ENCODE data around the gene SPINK5.

Gene SPINK5

GRCh38 chr5:148091991-148092964 is 28.5 kb downstream of the SPINK5 start:
- DNase-seq, result no peak

DNA sequence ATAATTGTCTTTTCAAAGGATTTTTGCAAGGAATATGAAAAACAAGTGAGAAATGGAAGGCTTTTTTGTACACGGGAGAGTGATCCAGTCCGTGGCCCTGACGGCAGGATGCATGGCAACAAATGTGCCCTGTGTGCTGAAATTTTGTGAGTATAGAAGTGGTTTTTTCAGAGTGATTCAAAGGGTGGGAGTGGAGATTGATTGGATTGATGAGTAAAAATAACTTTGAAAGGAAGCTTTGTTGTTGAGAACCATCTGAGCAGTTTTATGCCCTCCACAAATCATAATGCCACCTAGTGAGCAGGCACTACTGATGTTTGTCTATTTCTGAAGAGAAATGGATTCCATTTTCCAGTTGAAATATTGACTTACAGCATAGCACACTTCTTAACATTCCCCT is 30.6 kb downstream of the SPINK5 start:
- DNase-seq, result no peak

GRCh38 chr5:148104226-148104625 is 40.4 kb downstream of the SPINK5 start:
- no peak for DNase-seq

- DNase-seq, result peak; percentile 30
Measured at GRCh38 chr5:148107608-148108007, 43.8 kb downstream of the SPINK5 start.

- no peak for DNase-seq
Measured at GRCh38 chr5:148113243-148113642, 49.5 kb downstream of the SPINK5 start.

DNA sequence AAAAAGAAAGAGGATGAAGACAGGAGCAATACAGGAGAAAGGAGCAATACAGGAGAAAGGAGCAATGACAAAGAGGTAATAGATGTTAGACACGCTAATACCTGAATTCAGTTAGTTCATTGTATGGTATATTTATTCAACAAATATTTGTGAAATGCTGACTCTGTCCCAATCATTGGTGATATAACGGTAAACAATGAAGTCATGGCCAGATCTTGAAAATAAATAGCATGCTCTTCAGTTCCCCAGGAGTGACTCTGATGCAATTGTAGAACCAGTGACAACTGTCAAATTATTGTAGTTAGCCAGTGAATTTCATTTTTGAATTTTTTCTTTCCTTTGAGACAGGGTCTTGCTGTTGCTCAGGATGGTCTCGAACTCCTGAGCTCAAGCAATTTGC is 56.5 kb downstream of the SPINK5 start:
- no peak for DNase-seq

GRCh38 chr5:148125641-148126040 is 61.9 kb downstream of the SPINK5 start:
- no peak for DNase-seq

DNA sequence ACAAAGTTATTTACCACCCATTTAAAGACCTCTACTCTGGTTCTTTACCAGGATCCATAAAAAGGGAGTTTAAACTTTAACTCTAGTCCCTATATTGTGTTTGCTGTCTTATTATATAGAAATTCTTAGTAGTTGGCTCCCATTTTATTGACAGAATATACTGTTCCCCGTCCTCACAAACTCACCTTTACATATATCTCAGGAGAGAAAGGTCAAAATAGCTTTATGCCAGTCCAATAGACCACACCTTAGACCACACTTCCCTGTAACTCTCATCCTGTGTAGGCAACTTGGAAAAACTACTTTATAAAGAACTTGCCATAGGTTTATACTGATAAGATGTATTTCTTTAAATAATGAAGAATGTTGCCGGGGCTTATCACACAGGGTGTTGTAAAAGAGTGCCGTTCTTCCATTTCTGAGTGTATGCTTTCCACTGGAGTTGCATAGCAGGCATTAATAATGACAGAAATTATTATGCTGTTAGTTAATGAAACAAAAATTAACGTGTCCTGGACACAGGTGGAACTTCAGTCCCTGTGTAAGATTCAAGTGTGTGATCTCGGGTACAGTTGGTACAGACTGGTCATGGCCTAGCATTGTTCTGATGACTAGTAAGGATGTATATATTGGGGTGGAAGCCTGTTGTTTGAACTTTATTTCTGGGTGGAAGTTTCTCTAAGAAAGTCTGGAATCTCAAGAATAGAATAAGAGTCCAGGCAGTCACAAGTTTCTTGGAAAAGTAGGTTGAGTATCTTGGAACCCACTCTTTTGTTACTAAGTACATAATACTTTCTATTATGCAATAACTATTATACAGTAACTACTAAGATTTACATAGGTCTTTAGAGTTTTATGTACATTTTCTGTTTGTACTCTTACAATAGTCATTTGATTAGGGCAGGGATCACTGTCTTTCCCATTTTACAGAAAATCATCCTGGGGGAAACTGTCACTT is 71.6 kb downstream of the SPINK5 start:
- DNase-seq, result no peak

DNA sequence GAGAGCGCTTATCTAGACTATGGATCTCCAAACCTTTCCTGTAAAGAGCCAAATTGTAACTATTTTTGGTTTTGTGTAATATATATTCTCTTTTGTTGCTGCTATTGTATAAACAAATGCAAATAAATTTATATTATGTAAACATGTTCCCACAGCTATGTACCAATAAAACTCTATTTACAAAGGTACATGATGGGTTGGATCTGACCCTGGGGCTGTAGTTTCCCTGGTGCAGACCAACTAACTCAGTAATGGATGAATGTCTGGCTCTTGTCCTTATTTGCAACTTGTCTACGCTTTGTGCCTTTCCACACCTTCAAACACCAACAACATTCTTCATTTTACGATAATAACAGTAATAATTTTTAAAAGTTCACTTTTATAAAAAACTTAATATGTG is 77.1 kb downstream of the SPINK5 start:
- DNase-seq, result no peak

DNA sequence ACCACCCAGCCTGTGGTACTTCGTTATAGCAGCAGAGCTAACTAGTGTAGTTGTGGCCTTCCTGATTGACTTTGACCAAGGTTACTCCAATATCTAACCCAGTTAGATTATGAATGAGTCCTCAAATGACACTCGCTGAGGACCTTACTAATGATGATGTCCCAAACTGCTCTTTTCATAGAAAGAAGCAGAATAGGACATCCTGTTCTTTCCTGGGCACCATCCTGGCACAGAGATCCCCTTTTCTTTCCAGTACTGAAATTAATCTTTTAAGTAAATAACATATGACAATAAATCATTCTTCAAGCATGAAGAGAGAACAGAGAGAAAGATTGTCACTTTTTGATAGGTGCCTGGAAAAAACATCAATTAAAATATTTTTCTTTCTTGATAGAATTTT is 77.9 kb downstream of the SPINK5 start:
- DNase-seq, result no peak

DNA sequence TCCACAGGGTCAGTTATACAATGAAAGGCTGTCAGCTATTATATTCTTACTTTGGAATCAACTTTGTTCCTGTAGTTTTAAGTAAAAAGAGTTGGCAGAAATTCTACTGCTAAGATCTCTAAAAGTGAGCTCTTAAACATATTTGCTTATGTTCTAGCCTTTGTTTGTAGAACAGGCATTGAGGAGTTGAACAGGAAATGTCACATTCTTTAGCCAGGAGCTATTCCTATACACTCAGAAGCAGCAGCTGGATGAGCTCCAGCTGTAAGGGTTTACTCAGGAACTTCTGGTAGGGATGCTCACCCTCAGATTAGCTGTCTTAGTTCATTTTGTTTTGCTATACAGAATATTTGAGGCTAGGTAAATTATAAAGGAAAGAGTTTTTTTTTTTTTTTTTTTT is 82.1 kb downstream of the SPINK5 start:
- DNase-seq, result peak; percentile 66

DNA sequence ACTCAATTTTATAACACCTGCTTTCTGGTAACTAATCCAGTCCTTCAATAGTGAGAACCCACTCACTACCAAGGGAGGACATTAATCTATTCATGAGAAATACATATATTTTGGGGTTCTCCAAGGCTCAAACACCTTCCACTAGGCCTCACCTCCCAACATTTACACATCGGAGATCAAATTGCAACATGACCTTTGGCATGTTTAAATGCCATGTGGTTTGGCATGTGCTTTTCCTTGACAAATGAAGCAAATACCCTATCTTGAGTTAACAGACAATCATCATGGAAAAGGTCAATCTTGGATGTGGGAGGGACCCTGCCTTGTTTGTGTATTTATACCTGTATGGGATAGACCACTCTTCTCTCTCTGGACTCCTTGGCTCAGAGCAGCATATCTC is 82.7 kb downstream of the SPINK5 start:
- no peak for DNase-seq

- DNase-seq, result no peak
Measured at GRCh38 chr5:148147415-148147814, 83.6 kb downstream of the SPINK5 start.

DNA sequence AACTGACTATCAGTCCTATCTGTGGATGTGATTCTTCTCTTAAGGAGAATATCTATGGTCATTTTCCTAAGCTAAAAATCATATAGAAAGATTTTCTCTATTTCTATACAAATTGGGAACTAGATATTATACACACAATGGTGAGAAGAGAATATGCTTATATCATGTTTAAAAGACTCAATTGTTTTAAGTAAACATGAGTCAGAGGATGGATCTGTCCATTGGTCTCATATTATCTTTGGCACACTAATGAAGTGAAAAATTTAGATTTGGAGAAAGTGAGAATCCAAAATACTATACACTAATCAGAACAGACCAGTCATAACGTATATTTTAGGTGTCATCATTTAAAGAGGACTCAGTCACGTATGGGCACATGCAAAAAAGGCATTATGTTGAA is 88.1 kb downstream of the SPINK5 start:
- no peak for DNase-seq

DNA sequence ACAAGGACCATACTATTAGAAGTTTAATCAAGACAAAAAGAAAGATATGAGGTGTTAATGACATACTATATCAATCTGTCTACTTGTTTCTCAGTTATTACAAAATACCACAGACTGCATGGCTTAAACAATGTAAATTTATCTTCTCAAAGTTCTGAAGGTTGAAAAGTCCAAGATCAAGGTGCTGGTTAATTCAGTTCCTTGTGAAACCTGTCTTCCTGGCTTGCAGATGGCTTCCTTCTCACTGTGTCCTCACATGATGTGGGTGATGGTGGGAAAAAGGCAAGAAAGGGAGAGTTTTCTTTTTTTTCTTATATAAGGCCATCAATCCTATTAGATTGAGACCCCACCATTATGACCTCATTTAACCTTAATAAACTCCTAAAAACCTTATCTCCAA is 89.0 kb downstream of the SPINK5 start:
- no peak for DNase-seq

DNA sequence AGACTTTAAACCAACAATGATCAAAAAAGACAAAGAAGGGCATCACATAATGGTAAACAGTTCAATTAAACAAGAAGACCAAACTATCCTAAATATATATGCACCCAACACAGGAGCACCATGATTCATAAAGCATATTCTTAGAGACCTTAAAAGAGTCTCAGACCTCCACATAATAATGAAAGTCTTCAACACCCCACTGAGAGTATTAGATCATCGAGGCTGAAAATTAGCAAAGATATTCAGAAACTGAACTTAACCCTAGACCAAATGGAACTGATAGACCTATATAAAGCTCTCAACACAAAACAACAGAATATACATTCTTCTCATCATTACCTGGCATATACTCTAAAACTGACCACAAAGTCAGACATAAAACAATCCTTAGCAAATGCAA is 92.8 kb downstream of the SPINK5 start:
- no peak for DNase-seq

DNA sequence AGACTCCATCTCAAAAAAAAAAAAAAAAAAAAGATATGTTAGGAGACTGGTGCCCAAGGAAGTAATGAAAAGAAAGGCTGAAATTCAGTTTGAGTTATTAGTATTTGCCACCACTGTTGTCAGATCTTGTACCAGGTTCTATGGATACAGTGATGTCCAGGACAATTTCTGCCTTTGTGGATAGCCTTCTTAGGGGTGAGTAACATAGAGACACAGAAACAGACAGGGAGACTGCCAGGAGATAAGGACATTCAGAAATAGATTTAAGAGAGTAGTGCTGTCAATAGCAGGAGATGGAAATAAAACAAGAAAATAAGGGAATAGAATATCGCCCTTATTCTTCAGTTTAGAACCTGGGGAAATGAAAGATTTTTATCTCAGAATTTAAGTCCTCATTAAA is 98.3 kb downstream of the SPINK5 start:
- DNase-seq, result no peak

GRCh38 chr5:148163345-148163744 is 99.6 kb downstream of the SPINK5 start:
- no peak for DNase-seq

DNA sequence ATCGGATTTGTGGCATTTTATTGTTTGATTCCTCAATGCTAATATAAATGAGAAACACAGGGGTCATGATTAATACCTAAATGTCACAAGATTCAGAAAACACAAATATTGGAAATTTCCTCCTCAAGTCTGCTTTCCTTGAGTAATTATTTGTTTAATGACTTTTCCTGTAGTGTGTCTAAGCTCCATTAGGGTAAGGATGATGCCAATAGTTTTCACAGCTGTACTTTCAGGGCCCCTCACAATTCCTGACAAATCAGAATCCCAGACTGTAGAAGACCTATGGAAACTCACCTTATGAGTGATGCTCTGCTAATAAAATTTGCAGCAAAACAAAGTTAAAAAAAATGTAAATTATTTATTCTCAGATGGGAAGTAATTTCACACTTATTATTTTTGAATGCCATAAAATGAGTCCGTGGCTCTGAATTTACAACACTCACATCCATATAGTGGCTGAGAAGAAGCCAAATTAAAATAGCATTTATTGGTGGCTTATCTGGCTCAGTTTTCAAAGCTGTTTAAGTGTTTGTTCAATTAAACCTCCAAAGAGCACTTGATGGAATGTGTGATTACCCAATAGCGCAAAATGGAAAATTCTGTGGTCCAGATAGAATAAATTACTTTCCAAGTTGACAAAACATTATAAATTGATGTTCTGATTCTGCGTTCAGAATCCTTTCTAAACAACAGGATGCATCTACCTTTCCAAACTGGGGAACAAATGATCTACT is 102.9 kb downstream of the SPINK5 start:
- DNase-seq, result no peak

GRCh38 chr5:148168246-148168645 is 104.5 kb downstream of the SPINK5 start, which contains the start of gene SPINK14:
TSS of gene SPINK14 (plus strand) at chr5:148168546. CDS start at chr5:148169733, 1,187 bp downstream.
- DNase-seq, result no peak

- no peak for DNase-seq
Measured at GRCh38 chr5:148172377-148172776, 108.6 kb downstream of the SPINK5 start.

DNA sequence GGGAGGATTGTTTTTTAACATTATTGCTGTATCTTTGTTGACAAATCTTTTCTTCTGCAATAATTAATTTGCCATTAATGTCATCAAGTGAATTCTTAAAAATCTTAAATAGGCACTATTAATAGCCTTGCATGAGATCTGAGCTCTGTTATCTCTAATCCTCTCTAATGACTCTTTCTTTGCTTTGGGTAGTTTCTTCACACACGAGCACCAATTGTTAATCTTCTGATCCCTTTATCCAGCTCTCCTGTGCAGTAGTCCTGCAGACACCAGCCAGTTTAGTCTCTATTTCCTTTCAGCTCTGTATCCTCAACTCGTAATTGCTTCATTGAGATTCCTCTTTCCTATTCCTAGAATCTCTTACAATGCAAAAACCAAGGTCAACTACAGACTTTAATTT is 112.7 kb downstream of the SPINK5 start:
- no peak for DNase-seq

- no peak for DNase-seq
Measured at GRCh38 chr5:148177207-148177606, 113.4 kb downstream of the SPINK5 start.
